Pons (tissue), 1 donor: ENCODE measurements around the gene ABHD17A.

Experiments
- DNase-seq: peaks from one replicate; pipeline ENCODE4 v3.0.0-alpha.2; 2016; ENCODE audit warnings: low spot score

Gene ABHD17A

DNA sequence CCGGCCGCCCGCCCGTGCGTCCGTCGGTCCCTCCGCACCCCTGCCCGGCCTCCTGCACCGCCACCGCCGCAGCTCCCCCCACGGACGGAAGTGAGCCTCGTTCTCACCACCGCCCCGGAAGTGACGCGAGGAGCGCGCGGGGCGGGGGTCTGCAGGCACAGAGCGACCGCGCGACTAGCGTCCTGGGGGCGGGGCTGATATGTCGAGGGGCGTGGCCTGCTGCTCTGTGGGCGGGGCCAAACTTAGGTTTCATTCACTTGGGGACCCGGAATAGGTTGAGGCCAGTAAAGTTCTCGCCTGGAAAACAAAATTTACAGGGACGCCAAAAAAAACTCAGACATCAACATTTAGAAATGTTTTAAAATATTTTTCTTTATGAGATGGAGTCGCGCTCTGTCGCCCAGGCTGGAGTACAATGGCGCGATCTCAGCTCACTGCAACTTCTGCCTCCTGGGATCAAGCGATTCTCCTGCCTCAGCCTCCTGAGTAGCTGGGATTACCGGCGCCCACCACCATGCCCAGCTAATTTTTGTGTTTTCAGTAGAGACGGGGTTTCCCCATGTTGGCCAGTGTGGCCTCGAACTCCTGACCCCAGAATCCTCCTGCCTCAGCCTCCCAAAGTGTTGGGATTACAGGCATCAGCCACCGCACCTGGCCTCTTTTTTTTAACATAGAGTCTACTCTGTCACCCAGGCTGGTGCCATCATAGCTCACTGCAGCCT is at the start of gene ABHD17A:
ABHD17A (minus strand) TSS at position 99 of the 722 bp plus-strand sequence. CDS start 3,930 bp downstream, outside the sequence.
- DNase-seq = peak; percentile 93

- DNase-seq = no peak
These were observed 48.6 kb upstream of the ABHD17A start for GRCh38 chr19:1933942-1934341.

DNA sequence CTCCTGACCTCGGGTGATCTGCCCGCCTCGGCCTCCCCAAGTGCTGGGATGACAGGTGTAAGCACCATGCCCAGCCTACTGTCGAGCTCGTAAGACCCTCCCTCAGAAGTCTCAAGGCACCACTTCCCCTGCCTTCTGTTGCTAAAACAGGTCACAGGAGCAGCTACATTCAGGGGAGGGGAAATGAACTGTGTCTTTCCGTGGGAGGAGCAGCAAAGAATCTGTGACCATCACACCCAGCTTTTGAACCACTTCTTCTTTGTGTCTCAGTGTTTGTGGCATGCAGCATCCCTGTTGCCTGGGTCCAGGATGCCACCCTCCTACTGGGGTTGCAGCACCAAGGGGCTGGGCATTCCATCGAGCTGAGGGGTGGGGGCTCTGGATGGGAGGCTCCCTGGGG is 47.9 kb upstream of the ABHD17A start:
- DNase-seq = no peak

DNA sequence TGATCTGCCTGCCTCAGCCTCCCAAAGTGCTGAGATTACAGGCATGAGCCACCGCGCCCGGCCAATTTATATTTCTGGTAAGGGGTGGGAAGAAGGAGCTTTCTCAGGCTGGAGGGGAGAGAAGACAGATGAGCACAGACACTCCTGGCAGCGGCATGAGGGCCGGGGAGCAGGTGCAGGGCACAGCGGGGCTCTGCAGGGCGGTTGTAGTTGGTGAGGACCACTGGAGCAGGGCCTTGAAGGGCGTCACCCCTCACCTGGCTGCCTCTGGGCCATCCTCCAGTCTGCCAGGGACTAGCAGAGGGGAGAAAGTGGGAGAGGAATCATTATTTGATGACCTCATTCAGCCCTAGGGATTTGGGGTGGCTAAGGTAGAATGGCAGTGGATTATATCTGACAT is 47.1 kb upstream of the ABHD17A start:
- DNase-seq = no peak

GRCh38 chr19:1931445-1931844 is 46.1 kb upstream of the ABHD17A start:
- DNase-seq = no peak

GRCh38 chr19:1929021-1929742 is 43.9 kb upstream of the ABHD17A start:
- DNase-seq = peak; percentile 66

GRCh38 chr19:1925544-1925943 is 40.2 kb upstream of the ABHD17A start:
- DNase-seq = no peak

- no peak for DNase-seq
These were observed 39.1 kb upstream of the ABHD17A start for GRCh38 chr19:1924320-1924961.

- DNase-seq = no peak
These were observed 38.0 kb upstream of the ABHD17A start for GRCh38 chr19:1923319-1923718.

GRCh38 chr19:1922803-1923202 is 37.5 kb upstream of the ABHD17A start:
- DNase-seq = no peak

DNA sequence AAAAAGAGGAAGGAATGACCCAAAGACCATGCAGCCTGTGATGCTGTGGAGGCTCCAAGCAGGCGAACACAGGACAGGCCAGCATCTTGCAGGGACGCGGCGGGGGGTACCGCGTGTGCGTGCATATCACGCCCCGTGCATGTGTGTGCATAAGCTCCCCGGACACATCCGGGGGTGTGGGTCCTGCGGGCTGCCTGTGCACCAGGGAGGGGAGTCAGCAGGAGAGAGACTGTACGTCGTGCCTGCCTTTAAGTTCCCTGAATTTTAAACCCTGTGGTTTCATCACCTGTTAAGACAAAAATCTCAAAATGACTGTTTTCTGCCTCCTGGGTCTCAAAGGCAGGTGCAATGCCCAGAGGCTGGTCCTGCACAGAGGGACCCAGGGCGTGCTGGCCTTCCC is 36.5 kb upstream of the ABHD17A start:
- no peak for DNase-seq

GRCh38 chr19:1921326-1921725 is 36.0 kb upstream of the ABHD17A start:
- DNase-seq = no peak

- no peak for DNase-seq
These were observed 35.3 kb upstream of the ABHD17A start for GRCh38 chr19:1920644-1921043.

DNA sequence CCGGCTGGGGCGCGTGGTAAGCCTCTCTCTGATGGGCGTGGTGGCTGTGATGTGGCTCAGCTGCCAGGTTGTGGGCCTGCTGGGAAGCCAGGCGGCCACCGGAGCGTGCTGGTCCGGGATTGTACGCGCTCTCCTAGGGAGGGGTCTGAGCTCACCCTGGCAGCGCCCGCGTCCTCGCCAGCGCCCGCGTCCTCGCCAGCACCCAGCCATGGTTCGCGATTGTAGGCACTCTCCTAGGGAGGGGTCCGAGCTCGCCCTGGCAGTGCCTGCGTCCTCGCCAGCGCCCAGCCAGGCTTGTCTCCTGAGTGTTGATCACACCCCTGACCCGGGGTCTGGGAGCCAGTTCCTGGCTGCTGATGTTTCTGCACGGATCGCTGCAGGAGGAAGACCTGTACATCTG is 33.7 kb upstream of the ABHD17A start:
- DNase-seq = no peak

DNA sequence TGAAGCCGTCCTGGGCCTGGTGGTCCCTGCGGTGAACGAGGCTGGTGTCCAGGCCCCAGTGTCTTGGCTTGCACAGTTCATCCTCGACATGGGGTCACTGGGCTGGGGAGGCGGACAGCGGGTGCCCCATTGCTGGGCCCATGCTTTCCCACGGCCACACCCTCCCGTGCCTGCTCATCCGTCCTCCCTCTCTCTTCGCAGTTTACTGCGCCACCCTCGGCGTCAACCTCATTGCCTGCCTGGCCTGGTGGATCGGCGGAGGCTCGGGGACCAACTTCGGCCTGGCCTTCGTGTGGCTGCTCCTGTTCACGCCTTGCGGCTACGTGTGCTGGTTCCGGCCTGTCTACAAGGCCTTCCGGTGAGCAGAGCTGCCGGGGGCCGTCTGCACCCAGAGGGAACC is 32.6 kb upstream of the ABHD17A start:
- no peak for DNase-seq

DNA sequence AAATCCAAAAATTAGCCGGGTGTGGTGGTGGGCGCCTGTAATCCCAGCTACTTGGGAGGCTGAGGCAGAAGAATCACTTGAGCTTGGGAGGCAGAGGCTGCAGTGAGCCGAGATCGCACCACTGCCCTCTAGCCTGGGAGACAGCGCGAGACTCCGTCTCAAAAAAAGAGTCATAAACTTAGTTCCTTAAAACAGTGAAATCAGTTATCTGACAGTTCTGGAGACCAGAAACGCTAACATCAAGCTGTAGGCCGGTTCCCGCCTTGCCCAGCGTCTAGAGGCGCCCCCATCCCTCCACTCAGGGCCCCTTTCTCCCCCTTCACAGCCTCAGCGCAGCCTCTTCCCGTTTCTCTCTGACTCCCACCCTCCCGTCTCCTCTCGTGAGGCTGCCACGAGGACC is 31.9 kb upstream of the ABHD17A start:
- no peak for DNase-seq

DNA sequence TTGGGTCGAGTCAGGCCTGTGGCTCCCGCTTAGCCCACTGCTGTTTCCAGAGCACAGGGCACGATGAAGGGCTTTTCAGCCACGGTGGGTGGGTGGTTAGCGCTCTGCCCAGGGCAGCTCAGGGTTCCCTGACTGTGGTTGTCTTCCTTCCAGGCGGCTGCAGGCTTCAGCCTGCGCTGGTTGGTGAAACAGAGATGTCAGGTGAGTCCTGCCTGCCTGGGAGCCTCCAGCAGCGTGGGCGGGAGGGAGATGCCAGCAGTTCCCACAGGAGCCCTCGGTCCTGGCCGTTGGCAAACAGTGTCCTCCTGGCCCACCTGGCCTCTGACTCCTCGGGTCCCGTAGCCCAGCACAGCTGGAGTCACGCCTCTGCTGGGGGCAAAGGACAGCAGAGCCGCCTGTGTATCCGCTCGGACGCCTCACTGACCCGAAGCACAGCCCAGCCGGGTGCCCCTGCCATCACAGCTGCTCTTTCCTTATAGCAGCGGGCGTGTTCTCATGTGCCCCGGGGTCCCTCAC is 29.6 kb upstream of the ABHD17A start:
- DNase-seq = no peak

DNA sequence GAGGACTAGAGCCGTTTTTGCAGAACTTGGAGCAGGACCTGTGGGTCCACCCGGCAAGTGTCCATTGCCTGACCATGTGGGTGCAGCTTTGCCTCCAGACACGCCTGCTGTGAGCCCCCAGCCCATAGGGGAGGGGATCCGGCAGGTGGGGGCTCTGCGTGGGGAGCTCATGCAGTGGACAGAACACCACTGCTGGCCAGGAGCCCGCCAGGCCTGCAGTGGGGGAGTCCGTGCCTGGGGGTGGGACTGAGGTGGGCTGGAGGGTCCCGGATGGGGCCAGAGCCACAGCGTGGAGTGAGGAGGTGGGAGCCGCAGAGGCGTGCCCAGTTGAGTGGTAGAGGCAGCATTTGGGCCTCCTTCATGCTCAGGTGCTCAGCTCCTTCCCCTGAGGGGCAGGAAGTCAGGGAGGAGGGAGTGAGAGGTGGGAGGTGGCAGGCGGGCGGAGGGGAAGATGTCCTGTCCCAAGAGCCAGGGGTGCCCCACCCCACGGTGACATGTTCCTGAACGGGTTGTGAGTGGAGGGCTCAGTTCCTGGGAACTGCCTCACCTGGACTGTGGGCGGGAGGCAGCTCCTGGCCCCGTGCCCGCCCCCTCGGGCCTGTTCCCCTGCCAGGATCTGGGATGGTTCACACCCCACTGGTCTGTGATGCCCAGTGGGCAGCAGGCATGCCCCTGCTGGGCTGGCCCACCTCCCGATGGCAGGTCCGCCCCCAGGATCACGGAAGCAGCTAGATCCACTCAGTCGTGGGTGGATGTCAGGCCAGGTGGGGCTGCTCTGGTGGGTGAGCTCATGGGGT is 28.7 kb upstream of the ABHD17A start:
- no peak for DNase-seq

DNA sequence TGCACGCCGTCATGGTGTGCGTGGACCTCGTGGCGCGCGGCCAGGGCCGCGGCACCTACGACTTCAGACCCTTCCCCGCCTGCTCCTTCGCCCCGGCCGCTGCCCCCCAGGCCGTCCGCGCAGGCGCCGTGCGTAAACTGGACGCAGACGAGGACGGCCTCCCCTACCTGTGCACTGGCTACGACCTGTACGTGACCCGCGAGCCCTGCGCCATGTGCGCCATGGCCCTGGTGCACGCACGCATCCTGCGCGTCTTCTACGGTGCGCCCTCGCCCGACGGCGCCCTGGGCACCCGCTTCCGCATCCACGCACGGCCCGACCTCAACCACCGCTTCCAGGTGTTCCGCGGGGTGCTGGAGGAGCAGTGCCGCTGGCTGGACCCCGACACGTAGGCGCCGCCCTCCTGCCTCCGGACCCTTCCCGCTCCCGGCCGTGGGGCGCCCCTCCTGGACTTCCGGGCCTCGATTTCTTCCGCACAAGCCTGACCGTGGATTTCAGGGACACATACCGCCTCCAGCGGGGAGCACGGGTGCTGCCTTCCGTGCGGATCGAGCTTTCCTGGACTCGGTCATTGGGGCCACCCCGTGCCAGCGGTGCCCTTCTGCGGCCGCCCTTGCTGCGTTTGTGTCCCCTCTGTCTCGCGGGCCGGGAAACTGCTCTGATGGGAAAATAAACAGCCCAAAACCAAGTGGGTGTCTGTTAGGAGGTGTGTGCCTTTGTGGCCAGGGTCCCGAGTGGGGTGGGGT is 27.6 kb upstream of the ABHD17A start:
- no peak for DNase-seq

DNA sequence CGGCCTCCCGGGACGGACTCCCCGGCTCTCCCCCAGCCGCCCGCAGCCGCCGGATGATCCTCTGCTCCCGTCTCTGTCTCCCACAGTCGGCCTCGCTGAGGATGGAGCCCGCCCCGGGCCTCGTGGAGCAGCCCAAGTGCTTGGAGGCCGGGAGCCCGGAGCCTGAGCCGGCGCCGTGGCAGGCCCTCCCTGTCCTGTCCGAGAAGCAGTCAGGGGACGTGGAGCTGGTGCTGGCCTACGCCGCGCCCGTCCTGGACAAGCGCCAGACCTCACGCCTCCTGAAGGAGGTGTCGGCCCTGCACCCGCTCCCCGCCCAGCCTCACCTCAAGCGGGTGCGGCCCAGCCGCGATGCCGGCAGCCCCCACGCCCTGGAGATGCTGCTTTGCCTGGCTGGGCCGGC is 26.7 kb upstream of the ABHD17A start:
- DNase-seq = no peak

- no peak for DNase-seq
These were observed 25.8 kb upstream of the ABHD17A start for GRCh38 chr19:1911098-1911497.
